ENCODE measurements around the gene CD34.

DNA sequence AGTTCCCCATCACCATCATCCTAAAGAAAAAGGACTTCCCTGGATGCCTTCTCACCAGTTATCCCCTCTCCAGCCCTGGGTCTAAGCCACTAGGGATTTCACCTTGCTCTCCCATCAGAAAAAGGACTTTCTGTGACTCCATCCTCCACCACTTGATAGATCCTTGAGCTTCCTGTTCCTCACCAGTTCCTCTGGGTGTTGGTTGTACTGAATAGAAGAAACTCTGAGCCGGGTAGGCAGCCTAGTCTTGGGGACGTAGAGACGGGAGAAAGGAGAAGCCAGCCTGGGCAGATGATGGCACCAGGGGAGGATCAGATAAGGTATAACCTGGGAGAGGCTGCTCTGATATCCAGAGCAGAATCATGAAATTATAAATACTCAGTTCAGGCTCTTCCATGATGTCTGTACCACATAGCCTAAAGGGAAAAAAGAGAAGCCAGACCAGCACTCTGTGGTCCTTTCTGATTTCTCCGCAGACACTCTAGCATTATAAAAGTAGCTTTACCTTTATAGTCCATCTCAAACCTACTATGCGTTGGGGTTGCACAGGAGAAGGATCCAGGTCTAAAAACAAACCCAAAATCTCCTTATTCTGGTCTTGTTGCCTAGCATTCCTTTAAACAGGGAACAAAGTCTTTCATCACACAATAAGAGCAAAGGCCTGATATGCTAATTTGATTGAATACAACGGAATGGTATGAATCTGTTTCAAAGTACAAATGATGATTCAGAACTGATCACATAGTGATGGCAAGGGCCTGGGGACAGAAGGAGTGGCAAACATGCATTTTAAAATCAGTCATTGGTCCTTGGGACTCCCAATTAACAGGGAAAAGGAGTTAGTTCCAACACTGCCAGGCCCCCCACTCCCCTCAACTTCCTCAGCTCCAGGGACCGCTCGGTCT lies 1.2 kb upstream of the CD34 start:
- TF ChIP-seq CTCF (IDR thresholded peaks at IDR 0.05): no peak
- no peak for TF ChIP-seq POLR2A (IDR thresholded peaks at IDR 0.05)
- no peak for TF ChIP-seq POLR2AphosphoS5 (IDR thresholded peaks at IDR 0.05)
